ENCODE measurements around the gene GABRB3. TPM values are rescaled to one million over a fixed set of nuclear protein-coding genes. Genes with fewer than 3 reads are reported as not detected.

Gene GABRB3
- total RNA-seq, 2 donors from 2014 or later = 3.6 to 7.3 TPM

DNA sequence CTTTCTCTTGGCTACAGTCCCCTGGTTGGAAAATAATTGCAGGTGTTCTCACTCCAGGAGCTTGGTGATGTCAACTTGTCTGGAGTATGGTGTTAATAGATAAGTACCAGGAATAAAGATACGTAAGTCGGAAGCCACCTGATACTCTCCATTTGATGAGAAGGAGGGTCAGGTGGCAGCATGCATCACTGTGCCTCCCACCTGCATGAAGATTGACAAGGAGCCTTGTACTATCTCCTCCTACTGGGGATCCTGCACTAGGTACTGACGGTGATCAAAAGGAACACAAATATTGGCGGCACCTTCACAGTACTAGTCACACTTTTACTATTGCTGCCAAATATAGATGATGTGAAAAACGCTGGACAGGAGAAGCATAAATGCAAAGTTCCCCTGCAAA lies 32.6 kb upstream of the GABRB3 start:
- no peaks in the 10 kb centered on the region for H3K27me3 ChIP-seq
- intact Hi-C loops (cut with DNase I) = no loop called here
- no peak overlapping the region for H3K4me3 ChIP-seq
- peaks cover 28% of the 10 kb centered on the region for H3K4me1 ChIP-seq
- no peaks in the 10 kb centered on the region for H3K36me3 ChIP-seq (replicated peaks in 1 of 2; ENCODE audit: insufficient read depth in 1 of 2, low read depth in 2 of 2)
- DNase-seq (no peak), ATAC-seq (no peak)
- H3K27ac ChIP-seq = peak overlapping the region in 2 of 4 donors; percentile 20 to 76
- no peak for TF ChIP-seq POLR2A (IDR thresholded peaks at IDR 0.05)
- TF ChIP-seq, protein P1, sequence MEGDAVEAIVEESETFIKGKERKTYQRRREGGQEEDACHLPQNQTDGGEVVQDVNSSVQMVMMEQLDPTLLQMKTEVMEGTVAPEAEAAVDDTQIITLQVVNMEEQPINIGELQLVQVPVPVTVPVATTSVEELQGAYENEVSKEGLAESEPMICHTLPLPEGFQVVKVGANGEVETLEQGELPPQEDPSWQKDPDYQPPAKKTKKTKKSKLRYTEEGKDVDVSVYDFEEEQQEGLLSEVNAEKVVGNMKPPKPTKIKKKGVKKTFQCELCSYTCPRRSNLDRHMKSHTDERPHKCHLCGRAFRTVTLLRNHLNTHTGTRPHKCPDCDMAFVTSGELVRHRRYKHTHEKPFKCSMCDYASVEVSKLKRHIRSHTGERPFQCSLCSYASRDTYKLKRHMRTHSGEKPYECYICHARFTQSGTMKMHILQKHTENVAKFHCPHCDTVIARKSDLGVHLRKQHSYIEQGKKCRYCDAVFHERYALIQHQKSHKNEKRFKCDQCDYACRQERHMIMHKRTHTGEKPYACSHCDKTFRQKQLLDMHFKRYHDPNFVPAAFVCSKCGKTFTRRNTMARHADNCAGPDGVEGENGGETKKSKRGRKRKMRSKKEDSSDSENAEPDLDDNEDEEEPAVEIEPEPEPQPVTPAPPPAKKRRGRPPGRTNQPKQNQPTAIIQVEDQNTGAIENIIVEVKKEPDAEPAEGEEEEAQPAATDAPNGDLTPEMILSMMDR (IDR thresholded peaks at IDR 0.05) = no peak
- H3K9me3 ChIP-seq = no peaks in the 10 kb centered on the region
- WGBS, 2 donors = 15 to 24% methylated on average over 5 of the region's 5 CpGs

GRCh38 chr15:26804063-26804804 lies 31.4 kb upstream of the GABRB3 start:
- no peaks in the 10 kb centered on the region for H3K27me3 ChIP-seq
- DNase-seq = no peak
- no peak overlapping the region for H3K4me3 ChIP-seq
- H3K4me1 ChIP-seq = peaks cover 28% of the 10 kb centered on the region
- H3K27ac ChIP-seq = no peak overlapping the region
- intact Hi-C loops (cut with DNase I) = no loop called here
- ATAC-seq = no peak
- no peaks in the 10 kb centered on the region for H3K9me3 ChIP-seq
- 58 to 66% methylated on average over 10 to 11 of the region's 11 CpGs for WGBS, 2 donors
- TF ChIP-seq, protein P1 (IDR thresholded peaks at IDR 0.05) = no peak
- TF ChIP-seq POLR2A (IDR thresholded peaks at IDR 0.05) = no peak
- H3K36me3 ChIP-seq (replicated peaks in 1 of 2; ENCODE audit: insufficient read depth in 1 of 2, low read depth in 2 of 2) = no peaks in the 10 kb centered on the region

DNA sequence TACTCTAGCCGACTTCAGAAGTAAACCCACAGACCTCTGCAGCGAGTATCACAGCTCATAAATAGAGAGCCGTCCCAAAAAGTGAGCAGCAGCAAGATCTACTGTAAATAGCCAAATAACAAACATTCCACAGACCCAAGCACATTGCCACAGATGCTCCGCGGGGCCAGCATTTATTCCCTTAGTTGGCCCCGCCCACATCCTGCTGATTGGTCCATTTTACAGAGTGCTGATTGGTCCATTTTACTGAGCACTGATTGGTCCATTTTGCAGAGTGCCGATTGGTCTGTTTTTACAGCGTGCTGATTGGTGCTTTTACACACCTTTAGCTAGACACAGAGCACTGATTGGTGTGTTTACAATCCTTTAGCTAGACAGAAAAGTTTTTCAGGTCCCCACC lies 17.3 kb upstream of the GABRB3 start:
- no peaks in the 10 kb centered on the region for H3K27me3 ChIP-seq
- intact Hi-C loops (cut with DNase I) = no loop called here
- H3K4me3 ChIP-seq = no peak overlapping the region
- ATAC-seq (no peak), DNase-seq (no peak)
- H3K4me1 ChIP-seq = no peaks in the 10 kb centered on the region
- no peaks in the 10 kb centered on the region for H3K36me3 ChIP-seq (replicated peaks in 1 of 2; ENCODE audit: insufficient read depth in 1 of 2, low read depth in 2 of 2)
- no peaks in the 10 kb centered on the region for H3K9me3 ChIP-seq
- no peak overlapping the region for H3K27ac ChIP-seq
- WGBS, 2 donors = 74 to 78% methylated on average over 8 of the region's 8 CpGs
- TF ChIP-seq, protein P1 (IDR thresholded peaks at IDR 0.05) = no peak
- TF ChIP-seq POLR2A (IDR thresholded peaks at IDR 0.05) = no peak

GRCh38 chr15:26781816-26782215 lies 8.9 kb upstream of the GABRB3 start:
- no peak for TF ChIP-seq POLR2A (IDR thresholded peaks at IDR 0.05)
- TF ChIP-seq, protein P1 (IDR thresholded peaks at IDR 0.05) = no peak
- no peaks in the 10 kb centered on the region for H3K36me3 ChIP-seq (replicated peaks in 1 of 2; ENCODE audit: insufficient read depth in 1 of 2, low read depth in 2 of 2)
- no peak for DNase-seq
- no peaks in the 10 kb centered on the region for H3K4me1 ChIP-seq
- no peaks in the 10 kb centered on the region for H3K9me3 ChIP-seq
- WGBS, 2 donors = 27 to 58% methylated on average over 7 to 24 of the region's 24 CpGs
- no peaks in the 10 kb centered on the region for H3K27me3 ChIP-seq
- H3K4me3 ChIP-seq = no peak overlapping the region
- no peak overlapping the region for H3K27ac ChIP-seq
- intact Hi-C loops (cut with DNase I) = no loop called here
- ATAC-seq = no peak

- WGBS, 2 donors = 12 to 17% methylated on average over 8 of the region's 8 CpGs
- ATAC-seq (no peak), DNase-seq (no peak)
- H3K4me3 ChIP-seq = no peak overlapping the region
- H3K27me3 ChIP-seq = no peaks in the 10 kb centered on the region
- peaks cover 16% of the 10 kb centered on the region for H3K4me1 ChIP-seq
- no peak for TF ChIP-seq POLR2A (IDR thresholded peaks at IDR 0.05)
- TF ChIP-seq, protein P1 (IDR thresholded peaks at IDR 0.05) = no peak
- no peak overlapping the region for H3K27ac ChIP-seq
- no peaks in the 10 kb centered on the region for H3K9me3 ChIP-seq
- no peaks in the 10 kb centered on the region for H3K36me3 ChIP-seq (replicated peaks in 1 of 2; ENCODE audit: insufficient read depth in 1 of 2, low read depth in 2 of 2)
- intact Hi-C loops (cut with DNase I) = no loop called here
Measured at GRCh38 chr15:26773917-26774316, 1.1 kb upstream of the GABRB3 start.
